BLaER1 (cell line): ENCODE results near the gene CHMP4B.

Experiments
- H3K27ac ChIP-seq: shearing (Covaris generic); formaldehyde crosslinking; 2 replicates; pipeline ENCODE4 v1.8.1; 2022
- H3K27me3 ChIP-seq: shearing (Covaris generic); formaldehyde crosslinking; 2 replicates; pipeline ENCODE4 v1.8.1; 2022
- H3K36me3 ChIP-seq: shearing (Covaris generic); formaldehyde crosslinking; 2 replicates; pipeline ENCODE4 v1.8.1; 2022
- H3K4me1 ChIP-seq: shearing (Covaris generic); formaldehyde crosslinking; 2 replicates; pipeline ENCODE4 v1.8.1; 2022
- H3K4me2 ChIP-seq: shearing (Covaris generic); formaldehyde crosslinking; 2 replicates; pipeline ENCODE4 v1.8.1; 2022
- H3K4me3 ChIP-seq: shearing (Covaris generic); formaldehyde crosslinking; 2 replicates; pipeline ENCODE4 v1.8.1; 2022
- H3K9ac ChIP-seq: shearing (Covaris generic); formaldehyde crosslinking; 2 replicates; pipeline ENCODE4 v1.8.1; 2022
- H3K9me3 ChIP-seq: shearing (Covaris generic); formaldehyde crosslinking; 2 replicates; pipeline ENCODE4 v1.8.1; 2022
- H4K20me1 ChIP-seq: shearing (Covaris generic); formaldehyde crosslinking; 2 replicates; pipeline ENCODE4 v1.8.1; 2022
- Cebpa-rat ChIP-seq: shearing (Covaris generic); IDR thresholded peaks from 2 replicates; pipeline ENCODE4 v1.8.1; 2022

Gene CHMP4B

DNA sequence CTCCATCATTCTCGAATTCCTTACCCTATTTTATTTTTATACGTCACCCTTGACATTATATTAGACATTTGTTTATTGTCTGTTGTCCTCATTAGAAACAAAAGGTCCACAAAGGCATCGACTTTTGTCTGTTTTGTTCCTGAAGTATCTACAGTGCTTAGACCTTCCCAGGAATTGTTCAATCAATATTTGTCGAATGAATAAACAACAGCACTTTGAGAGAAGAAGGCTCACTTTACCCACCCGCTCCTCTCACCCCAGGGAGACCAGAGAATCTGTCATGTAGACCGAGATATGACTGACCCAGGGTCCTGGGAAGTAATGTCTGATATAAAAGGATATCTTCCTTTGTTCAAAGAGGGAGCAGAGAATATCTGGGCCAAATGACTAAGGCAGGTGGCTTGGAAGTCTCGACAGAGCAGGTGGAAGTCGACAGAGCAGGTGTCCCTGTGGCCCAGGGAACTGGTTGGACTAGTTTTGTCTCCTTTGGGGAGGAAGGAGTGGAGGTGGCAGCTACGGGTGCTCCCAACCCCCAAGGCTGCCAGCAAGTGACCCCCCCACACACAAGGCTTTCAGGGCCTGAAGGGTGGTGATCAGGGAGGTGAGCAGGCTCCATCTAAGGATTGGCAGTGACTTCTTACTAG lies 14.8 kb upstream of the CHMP4B start:
- Histone ChIP-seq H3K4me1 (peaks cover 18% of the 10 kb centered on the region), H3K36me3 (peaks cover 6% of the 10 kb centered on the region; the same call in 1 of the 2 replicates), H3K9ac (no peak overlapping the region), H3K27ac (no peak overlapping the region), H3K4me2 (no peak overlapping the region), H4K20me1 (no peaks in the 10 kb centered on the region), H3K4me3 (no peak overlapping the region), H3K9me3 (peaks cover 7% of the 10 kb centered on the region; the same call in 1 of the 2 replicates), H3K27me3 (no peaks in the 10 kb centered on the region)
- no peak for TF ChIP-seq Cebpa-rat

DNA sequence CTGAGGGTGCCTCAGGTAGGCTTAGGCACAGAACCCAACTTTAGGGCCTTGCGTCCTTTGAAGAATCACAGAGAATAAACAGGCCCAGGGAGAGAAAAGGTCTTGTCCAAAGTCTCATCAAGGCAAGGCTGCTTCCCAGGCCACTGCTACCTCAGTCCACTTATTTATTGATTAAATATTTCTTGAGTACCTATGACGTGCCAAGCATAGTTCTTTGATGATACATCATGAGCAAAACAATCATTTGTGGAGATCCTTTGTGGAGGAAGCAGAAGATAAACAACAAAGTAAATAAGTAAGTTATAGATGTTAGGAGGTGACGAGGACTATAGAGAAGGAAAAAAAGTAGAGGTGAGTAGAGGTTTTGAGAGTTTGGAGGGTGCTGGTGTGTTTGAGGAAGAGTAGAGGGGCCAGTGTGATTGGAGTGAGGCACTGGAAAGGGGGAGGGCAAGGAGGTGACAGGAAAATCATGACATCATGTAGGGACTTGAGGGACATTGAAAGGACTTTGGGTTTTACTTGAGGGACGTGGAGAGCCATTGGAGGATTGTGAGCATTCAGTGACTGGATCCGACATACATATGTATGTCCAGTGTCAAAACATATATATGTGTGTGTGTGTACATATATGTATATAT lies 14.1 kb upstream of the CHMP4B start:
- Histone ChIP-seq H3K9me3 (peaks cover 7% of the 10 kb centered on the region; the same call in 1 of the 2 replicates), H3K9ac (no peak overlapping the region), H3K4me1 (peaks cover 18% of the 10 kb centered on the region), H3K27ac (no peak overlapping the region), H3K4me2 (no peak overlapping the region), H3K4me3 (no peak overlapping the region), H3K36me3 (no peaks in the 10 kb centered on the region), H3K27me3 (no peaks in the 10 kb centered on the region), H4K20me1 (no peaks in the 10 kb centered on the region)
- TF ChIP-seq Cebpa-rat: no peak

DNA sequence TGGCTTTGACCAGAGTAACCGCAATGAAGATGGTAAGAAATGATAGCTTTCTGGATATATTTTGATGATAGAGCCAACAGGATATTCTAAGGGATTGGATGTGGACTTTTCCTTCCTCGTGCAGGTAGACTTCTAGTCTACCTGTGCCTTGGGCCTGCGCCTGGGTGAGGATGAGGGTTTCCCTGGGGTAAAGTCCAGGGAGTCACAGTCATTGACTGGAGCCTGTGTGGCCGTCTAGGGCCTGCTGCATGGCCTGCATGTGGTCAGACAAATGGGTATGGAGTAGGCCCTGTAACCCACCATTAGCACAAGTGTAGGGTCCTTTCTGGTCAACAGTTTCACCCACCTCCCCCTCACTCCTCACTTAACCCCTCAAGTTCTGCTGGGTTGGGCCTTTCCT lies 12.7 kb upstream of the CHMP4B start:
- H3K27ac ChIP-seq: no peak overlapping the region
- peaks cover 9% of the 10 kb centered on the region for H3K4me1 ChIP-seq
- H3K27me3 ChIP-seq: no peaks in the 10 kb centered on the region
- H3K4me2 ChIP-seq: no peak overlapping the region
- no peak overlapping the region for H3K9ac ChIP-seq
- H3K36me3 ChIP-seq: no peaks in the 10 kb centered on the region
- no peak for TF ChIP-seq Cebpa-rat
- peaks cover 7% of the 10 kb centered on the region; the same call in 1 of the 2 replicates for H3K9me3 ChIP-seq
- no peak overlapping the region for H3K4me3 ChIP-seq
- H4K20me1 ChIP-seq: no peaks in the 10 kb centered on the region

DNA sequence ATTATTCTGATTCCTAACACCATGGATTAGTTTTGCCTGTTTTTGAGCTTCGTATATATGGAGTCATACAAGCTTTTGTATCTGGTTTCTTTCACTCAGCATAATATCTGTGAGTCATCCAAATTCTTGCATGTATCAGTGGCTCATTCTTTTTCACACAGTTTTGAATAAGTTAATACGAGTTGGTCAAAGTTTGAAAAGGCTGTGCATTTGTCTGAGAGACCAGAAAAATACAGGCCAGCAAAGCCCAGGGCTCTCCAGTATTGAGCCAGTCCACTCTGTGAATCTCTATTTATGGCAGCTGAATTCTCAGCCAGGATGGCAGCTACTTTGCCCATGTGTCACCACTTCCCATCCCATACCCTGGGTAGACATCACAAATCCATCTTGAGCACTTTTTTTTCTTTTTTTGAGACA lies 7.2 kb upstream of the CHMP4B start:
- no peak overlapping the region for H3K4me3 ChIP-seq

DNA sequence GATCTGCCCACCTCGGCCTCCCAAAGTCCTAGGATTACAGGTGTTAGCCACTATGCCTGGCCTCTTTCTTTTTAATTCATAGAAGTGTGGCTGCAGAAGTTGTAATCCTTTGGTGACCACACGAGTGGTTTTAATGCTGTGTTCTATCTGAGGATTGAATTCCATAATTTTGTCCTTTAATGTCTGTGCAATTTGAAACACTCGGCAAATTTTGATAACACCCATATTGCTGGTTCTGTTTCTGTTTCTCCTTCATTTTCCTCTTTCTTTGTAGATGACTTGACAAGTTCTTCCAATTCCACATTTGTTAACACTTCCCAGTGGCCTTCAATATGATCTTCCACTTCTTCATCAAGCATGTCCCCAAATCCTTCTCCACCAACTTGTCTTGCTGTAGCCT lies 2.8 kb upstream of the CHMP4B start:
- Histone ChIP-seq H3K9me3 (no peaks in the 10 kb centered on the region), H3K4me2 (no peak overlapping the region), H3K4me3 (no peak overlapping the region), H3K9ac (no peak overlapping the region), H4K20me1 (peaks cover 21% of the 10 kb centered on the region), H3K4me1 (peaks cover 13% of the 10 kb centered on the region), H3K27me3 (no peaks in the 10 kb centered on the region), H3K36me3 (no peaks in the 10 kb centered on the region), H3K27ac (no peak overlapping the region)
- no peak for TF ChIP-seq Cebpa-rat

More for the DNA sequence above, 7.2 kb upstream of the CHMP4B start:
- no peak overlapping the region for H3K4me2 ChIP-seq
- TF ChIP-seq Cebpa-rat: no peak
- no peaks in the 10 kb centered on the region for H3K4me1 ChIP-seq
- H3K27ac ChIP-seq: no peak overlapping the region
- no peaks in the 10 kb centered on the region for H3K27me3 ChIP-seq
- no peaks in the 10 kb centered on the region for H3K36me3 ChIP-seq
- peaks cover 7% of the 10 kb centered on the region; the same call in 1 of the 2 replicates for H3K9me3 ChIP-seq
- no peaks in the 10 kb centered on the region for H4K20me1 ChIP-seq
- H3K9ac ChIP-seq: no peak overlapping the region

DNA sequence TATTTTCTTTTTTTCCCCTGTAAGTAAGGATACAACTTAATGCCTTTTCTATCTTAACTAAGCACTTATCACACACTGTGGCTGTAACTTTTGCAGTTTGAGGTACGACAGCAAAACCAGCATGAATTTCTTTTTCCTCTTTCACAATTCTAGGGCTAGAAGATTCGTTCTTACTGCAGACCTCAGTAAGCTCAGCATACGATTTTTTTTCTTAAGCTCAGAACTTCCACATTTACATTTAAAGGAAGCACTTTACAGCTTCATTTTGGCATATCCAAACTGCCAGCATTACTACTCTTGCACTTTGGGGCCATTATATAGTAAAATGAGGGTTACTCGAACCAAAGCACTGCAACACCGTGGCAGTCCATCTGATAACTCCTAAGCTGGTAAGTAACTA lies 889 bp upstream of the CHMP4B start:
- Histone ChIP-seq H3K36me3 (peaks cover 15% of the 10 kb centered on the region), H3K4me1 (peaks cover 24% of the 10 kb centered on the region), H3K27me3 (no peaks in the 10 kb centered on the region), H3K9ac (no peak overlapping the region), H3K4me2 (no peak overlapping the region), H4K20me1 (peaks cover 40% of the 10 kb centered on the region), H3K4me3 (no peak overlapping the region), H3K9me3 (no peaks in the 10 kb centered on the region), H3K27ac (no peak overlapping the region)
- TF ChIP-seq Cebpa-rat: no peak

DNA sequence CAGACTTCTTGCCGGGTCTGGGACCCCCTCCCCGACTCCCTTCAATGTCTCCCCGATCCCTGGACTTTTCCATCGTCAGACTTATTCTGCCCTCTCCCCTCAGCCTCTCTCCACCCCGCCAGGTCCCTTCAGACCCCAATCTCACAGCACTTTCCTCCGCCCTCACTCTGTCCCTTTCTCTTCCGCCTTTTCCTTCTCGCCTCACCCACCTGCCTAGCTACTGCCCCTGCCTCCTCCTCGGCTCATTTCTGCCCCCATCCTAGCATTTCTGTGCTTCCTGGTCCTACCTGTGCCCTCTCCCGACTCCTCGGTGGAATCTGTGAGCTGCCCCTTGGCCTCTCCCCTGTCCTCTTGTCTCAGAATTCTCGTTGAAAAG lies 616 bp downstream of the CHMP4B start:
- Histone ChIP-seq H3K4me1 (peaks cover 24% of the 10 kb centered on the region), H3K36me3 (peaks cover 24% of the 10 kb centered on the region), H4K20me1 (peaks cover 55% of the 10 kb centered on the region), H3K9ac (peak overlapping the region; percentile 99), H3K4me3 (peak overlapping the region; percentile 92), H3K27ac (peak overlapping the region; percentile 95), H3K4me2 (peak overlapping the region; percentile 91), H3K27me3 (no peaks in the 10 kb centered on the region), H3K9me3 (no peaks in the 10 kb centered on the region)
- no peak for TF ChIP-seq Cebpa-rat

DNA sequence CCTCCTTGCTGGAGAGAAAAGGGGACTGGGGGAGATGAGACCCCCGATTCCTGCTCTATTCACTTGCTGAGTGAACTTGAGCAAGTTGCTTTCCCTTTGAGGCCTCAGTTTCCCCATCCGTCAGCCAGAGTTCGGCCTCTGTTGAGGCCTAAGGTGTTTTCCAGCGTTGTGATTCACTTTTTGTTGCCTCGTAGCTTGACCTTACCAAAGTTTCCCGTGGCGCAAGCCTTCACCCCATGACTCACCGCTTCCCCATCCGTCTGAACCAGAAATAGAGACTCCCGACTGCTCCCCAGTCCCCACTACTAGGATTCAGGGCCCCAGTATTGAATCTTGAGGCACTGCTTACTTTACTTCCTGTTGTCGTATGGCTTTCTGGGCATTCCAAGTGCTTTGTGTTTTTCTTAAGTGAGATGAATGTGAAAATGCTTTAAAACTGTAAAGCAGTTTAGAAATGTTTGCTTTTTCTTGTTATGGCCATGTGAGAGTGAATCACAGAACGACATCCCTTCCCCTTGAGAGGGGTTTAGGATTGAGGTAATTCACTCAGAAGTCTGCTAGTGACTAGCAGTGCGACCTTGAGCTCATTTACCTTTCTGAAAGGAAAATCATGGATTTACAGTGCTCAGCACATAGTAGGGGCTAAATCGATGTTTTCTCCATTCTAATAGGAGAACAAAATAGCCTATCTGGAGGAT lies 1.2 kb downstream of the CHMP4B start:
- H3K4me1 ChIP-seq: peaks cover 24% of the 10 kb centered on the region
- peak overlapping the region; percentile 92 for H3K4me3 ChIP-seq
- peak overlapping the region; percentile 91 for H3K4me2 ChIP-seq
- H3K9me3 ChIP-seq: no peaks in the 10 kb centered on the region
- TF ChIP-seq Cebpa-rat: no peak
- H3K9ac ChIP-seq: peak overlapping the region; percentile 99
- H3K36me3 ChIP-seq: peaks cover 24% of the 10 kb centered on the region
- peak overlapping the region; percentile 95 for H3K27ac ChIP-seq
- H3K27me3 ChIP-seq: no peaks in the 10 kb centered on the region
- peaks cover 60% of the 10 kb centered on the region for H4K20me1 ChIP-seq

DNA sequence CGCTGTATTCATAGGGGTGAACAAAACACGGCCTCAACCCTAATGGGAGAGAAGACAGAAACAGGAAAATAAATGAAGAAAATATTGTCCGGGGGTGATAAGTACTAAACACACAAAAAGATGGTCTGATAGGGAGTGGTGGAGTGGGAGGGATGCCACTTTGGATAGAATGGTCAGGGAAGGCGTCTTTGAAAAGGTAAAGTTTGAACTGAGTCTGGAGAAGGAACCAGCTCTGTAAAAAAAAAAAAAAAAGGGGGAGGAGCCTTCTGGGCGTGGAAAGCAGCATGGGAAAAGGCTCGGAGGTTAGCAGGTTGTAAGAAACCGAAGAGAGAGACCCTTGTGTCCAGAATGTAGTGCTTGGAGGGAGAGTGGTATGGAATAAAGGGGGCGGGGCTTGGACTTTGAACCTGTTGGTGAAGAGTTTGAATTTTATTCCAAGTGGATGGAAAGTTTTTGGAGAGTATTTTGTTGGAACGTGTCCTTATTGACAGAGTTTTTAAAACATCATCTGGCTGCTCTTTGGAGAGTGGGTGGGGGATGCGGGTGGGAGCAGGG lies 1.8 kb downstream of the CHMP4B start:
- peaks cover 27% of the 10 kb centered on the region for H3K36me3 ChIP-seq
- H4K20me1 ChIP-seq: peaks cover 67% of the 10 kb centered on the region
- H3K4me1 ChIP-seq: peaks cover 25% of the 10 kb centered on the region
- TF ChIP-seq Cebpa-rat: no peak
- H3K27me3 ChIP-seq: no peaks in the 10 kb centered on the region
- H3K27ac ChIP-seq: 0 out of 2 replicates have a peak overlapping the region, but pooled peaks have one; percentile 95
- peak overlapping the region; percentile 99 for H3K9ac ChIP-seq
- peak overlapping the region; percentile 92 for H3K4me3 ChIP-seq
- peak overlapping the region; percentile 91 for H3K4me2 ChIP-seq
- H3K9me3 ChIP-seq: no peaks in the 10 kb centered on the region
